Pancreas (tissue), 10 donors: ENCODE measurements around the gene APLNR. TPM values are rescaled to one million over a fixed set of nuclear protein-coding genes. Genes with fewer than 3 reads are reported as not detected.
A peak's percentile ranks its signal among the peaks of the same experiment; 100 is the strongest.

ENCODE experiments used
- ATAC-seq, 4 donors: fragments of 200-7000 bp; cut with Tn5 transposase; one replicate each; pipeline versions ENCODE4 v1.8.0 to v1.9.1; 2020; ENCODE audit warnings: mild to moderate bottlenecking in 4 of 4, moderate library complexity in 4 of 4
- DNase-seq, 6 donors: peaks; one replicate each; pipeline ENCODE4 v3.0.0-alpha.2; 2020
- FAIRE-seq: peaks from 2 replicates; lab custom pipeline; 2012; peaks lifted over from hg19 to GRCh38; lab: Jason Lieb, UNC
- H3K27ac ChIP-seq, 4 donors: fragments of 200-600 bp; sonication (generic); 1 replicate in 3 of 4; 2 replicates in 1 of 4; pipeline versions ENCODE4 v1.5.0 to v1.8.0; 2020
- H3K27me3 ChIP-seq, 4 donors: fragments of 200-600 bp; one replicate each; pipeline ENCODE4 v1.8.0; 2021
- H3K36me3 ChIP-seq, 3 donors: fragments of 200-600 bp; sonication (generic) in 1 of 3; one replicate each; pipeline versions ENCODE4 v1.5.0 to v1.8.0; 2020 to 2021
- H3K4me1 ChIP-seq, 3 donors: fragments of 200-600 bp; one replicate each; pipeline ENCODE4 v1.8.0; 2021
- H3K4me3 ChIP-seq, 4 donors: fragments of 200-600 bp; sonication (generic) in 2 of 4; one replicate each; pipeline versions ENCODE4 v1.5.0 to v1.8.0; 2020 to 2021
- H3K9me3 ChIP-seq, 4 donors: fragments of 200-600 bp; one replicate each; pipeline ENCODE4 v1.8.0; 2021
- WGBS, 2 donors: extraction: QIAGEN DNeasy Blood & Tissue Kit; methylation state at CpG; one replicate each; pipeline ENCODE4 v1.1.7; 2013; 5-methylcytosine and 5-hydroxymethylcytosine counted together
- intact Hi-C, 3 donors: fragments of 100-400 bp; cut with DNase I; formaldehyde crosslinking; loops; one replicate each; pipeline versions ENCODE4 v1.11.1 to v1.14.2; 2022
- polyA plus RNA-seq, 2 donors: library from polyadenylated mRNA; stranded (reverse); fragments of 200-250 nt; gene quantifications; one replicate each; pipeline ENCODE4 v1.2.3, GENCODE V29; 2013
- total RNA-seq, 6 donors: library from RNA; stranded (reverse); fragmentation: NEBNext Ultra II Directional in 4 of 6; extraction: Animal tissue kit (Norgen Biotek cat#: 25700) in 4 of 6; gene quantifications; one replicate each; pipeline versions ENCODE4 v1.2.1 to v1.2.4, GENCODE V29; 2021 to 2023
- TF ChIP-seq, protein P1 (sequence below), 4 donors: fragments of 200-600 bp; sonication (generic) in 3 of 4; IDR thresholded peaks; one replicate each; pipeline versions ENCODE4 v1.5.0 to v1.8.0; 2021; ENCODE audit warnings: antibody characterized with exemption in 4 of 4
- donor health status: healthy with polysubstance abuse.
- donor health status: DM: no; HTN: no; CAD: no; lungs with moderate emphysema.
- donor health status: DM: no; HTN: no; CAD: no.
- donor health status: control.
- donor health status: control.
- donor health status: Bipolar disorder and iron deficiency.
- donor health status: DM: yes; HTN: yes; CAD: no.
- donor health status: DM: no; HTN: no; CAD: no.
- donor health status: DM: no; HTN: no; CAD: no.
- donor health status: DM: yes; HTN: yes; CAD: no.

APLNR gene
- total and polyA plus RNA-seq, 8 donors, result 0.19 to 7.3 (median 1.2) TPM

- no peak for FAIRE-seq
- no peaks in the 10 kb centered on the region for H3K36me3 ChIP-seq
- no peaks in the 10 kb centered on the region for H3K27me3 ChIP-seq
- intact Hi-C loops, result no loop called here
- 46 to 55% methylated on average over 4 of the region's 4 CpGs for WGBS, 2 donors
- no peak overlapping the region for H3K4me3 ChIP-seq
- H3K4me1 ChIP-seq, result no peaks in the 10 kb centered on the region
- H3K27ac ChIP-seq, result no peak overlapping the region
- ATAC-seq, result no peak
- TF ChIP-seq, protein P1, sequence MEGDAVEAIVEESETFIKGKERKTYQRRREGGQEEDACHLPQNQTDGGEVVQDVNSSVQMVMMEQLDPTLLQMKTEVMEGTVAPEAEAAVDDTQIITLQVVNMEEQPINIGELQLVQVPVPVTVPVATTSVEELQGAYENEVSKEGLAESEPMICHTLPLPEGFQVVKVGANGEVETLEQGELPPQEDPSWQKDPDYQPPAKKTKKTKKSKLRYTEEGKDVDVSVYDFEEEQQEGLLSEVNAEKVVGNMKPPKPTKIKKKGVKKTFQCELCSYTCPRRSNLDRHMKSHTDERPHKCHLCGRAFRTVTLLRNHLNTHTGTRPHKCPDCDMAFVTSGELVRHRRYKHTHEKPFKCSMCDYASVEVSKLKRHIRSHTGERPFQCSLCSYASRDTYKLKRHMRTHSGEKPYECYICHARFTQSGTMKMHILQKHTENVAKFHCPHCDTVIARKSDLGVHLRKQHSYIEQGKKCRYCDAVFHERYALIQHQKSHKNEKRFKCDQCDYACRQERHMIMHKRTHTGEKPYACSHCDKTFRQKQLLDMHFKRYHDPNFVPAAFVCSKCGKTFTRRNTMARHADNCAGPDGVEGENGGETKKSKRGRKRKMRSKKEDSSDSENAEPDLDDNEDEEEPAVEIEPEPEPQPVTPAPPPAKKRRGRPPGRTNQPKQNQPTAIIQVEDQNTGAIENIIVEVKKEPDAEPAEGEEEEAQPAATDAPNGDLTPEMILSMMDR (IDR thresholded peaks at IDR 0.05), result no peak
- no peak for DNase-seq
- H3K9me3 ChIP-seq, result no peaks in the 10 kb centered on the region
Measured at GRCh38 chr11:57217053-57217452, 20.0 kb downstream of the APLNR start.

DNA sequence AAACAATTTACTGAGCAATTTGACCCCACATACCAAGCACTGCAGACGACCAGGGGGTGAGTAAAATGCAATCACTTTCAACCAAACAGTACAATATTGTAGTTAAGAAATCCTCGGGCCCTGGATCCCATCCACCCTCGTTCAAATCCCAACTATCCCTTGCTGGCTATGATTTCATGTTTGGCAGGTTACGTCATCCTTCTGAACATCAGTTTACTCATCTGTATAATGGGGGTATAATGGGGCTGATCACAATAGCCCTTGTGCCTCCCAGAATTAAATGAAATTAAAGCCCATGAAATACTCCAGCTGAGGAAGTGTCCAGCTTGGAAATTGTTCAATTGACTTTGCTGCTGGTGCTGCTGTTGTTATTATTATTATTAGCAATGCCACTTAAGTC lies 20.6 kb downstream of the APLNR start:
- no peak overlapping the region for H3K4me3 ChIP-seq
- no peak overlapping the region for H3K27ac ChIP-seq
- DNase-seq (no peak), FAIRE-seq (no peak), ATAC-seq (no peak)
- no peaks in the 10 kb centered on the region for H3K4me1 ChIP-seq
- H3K36me3 ChIP-seq, result no peaks in the 10 kb centered on the region
- intact Hi-C loops, result no loop called here
- no peaks in the 10 kb centered on the region for H3K9me3 ChIP-seq
- 47 to 56% methylated on average over 4 of the region's 4 CpGs for WGBS, 2 donors
- H3K27me3 ChIP-seq, result no peaks in the 10 kb centered on the region
- TF ChIP-seq, protein P1 (IDR thresholded peaks at IDR 0.05), result no peak

- Histone ChIP-seq H3K27ac (no peak overlapping the region), H3K4me3 (no peak overlapping the region), H3K36me3 (no peaks in the 10 kb centered on the region), H3K27me3 (no peaks in the 10 kb centered on the region), H3K9me3 (no peaks in the 10 kb centered on the region), H3K4me1 (no peaks in the 10 kb centered on the region)
- intact Hi-C loops, result no loop called here
- ATAC-seq (peak in 1 of 4 donors; percentile 68), DNase-seq (no peak), FAIRE-seq (no peak)
- 41 to 42% methylated on average over 3 of the region's 3 CpGs for WGBS, 2 donors
- TF ChIP-seq, protein P1 (IDR thresholded peaks at IDR 0.05), result no peak
Measured at GRCh38 chr11:57214494-57214893, 22.6 kb downstream of the APLNR start.

- no peaks in the 10 kb centered on the region for H3K4me1 ChIP-seq
- H3K36me3 ChIP-seq, result no peaks in the 10 kb centered on the region
- H3K9me3 ChIP-seq, result no peaks in the 10 kb centered on the region
- ATAC-seq, result peak in 1 of 4 donors; percentile 23
- DNase-seq, result no peak
- no peak overlapping the region for H3K27ac ChIP-seq
- TF ChIP-seq, protein P1 (IDR thresholded peaks at IDR 0.05), result no peak
- H3K27me3 ChIP-seq, result no peaks in the 10 kb centered on the region
- intact Hi-C loops, result no loop called here
- H3K4me3 ChIP-seq, result no peak overlapping the region
- FAIRE-seq, result no peak
- WGBS, 2 donors, result 37 to 45% methylated on average over 2 of the region's 2 CpGs
Measured at GRCh38 chr11:57214098-57214417, 23.0 kb downstream of the APLNR start.

GRCh38 chr11:57213342-57214097 lies 23.5 kb downstream of the APLNR start:
- TF ChIP-seq, protein P1 (IDR thresholded peaks at IDR 0.05), result no peak
- Histone ChIP-seq H3K27me3 (no peaks in the 10 kb centered on the region), H3K9me3 (no peaks in the 10 kb centered on the region), H3K27ac (no peak overlapping the region), H3K4me3 (no peak overlapping the region), H3K36me3 (no peaks in the 10 kb centered on the region), H3K4me1 (no peaks in the 10 kb centered on the region)
- intact Hi-C loops, result no loop called here
- DNase-seq, result no peak
- WGBS, 2 donors, result 34 to 35% methylated on average over 9 of the region's 9 CpGs
- peak in 2 of 4 donors; percentile 38 for ATAC-seq
- no peak for FAIRE-seq
